GM13977 (cell line): ENCODE data around the gene IFNB1.

Experiments used
- DNase-seq: peaks from one replicate; pipeline ENCODE4 v3.0.0; 2012; ENCODE audit warnings: low spot score
- CTCF ChIP-seq: IDR thresholded peaks from 2 replicates; pipeline ENCODE4 v1.5.1; 2012; ENCODE audit warnings: mild to moderate bottlenecking, control low read depth; ENCODE audit not compliant: insufficient read depth; ENCODE audit errors: extremely low read depth, missing control alignments
- in situ Hi-C: fragments of 300-500 bp; cut with MboI; formaldehyde crosslinking; loops from one replicate; pipeline ENCODE4 v1.12.0; 2022; ENCODE audit warnings: low sequenced_read_pairs, low pct_unique_long_range_greater_than_20kb, mixed read lengths, inconsistent platforms; ENCODE audit not compliant: unreplicated experiment

Gene IFNB1

GRCh38 chr9:21104787-21105186, 27.0 kb upstream of the IFNB1 start:
- no peak for DNase-seq
- in situ Hi-C loops: loop anchor here (10.0 to 25.0 kb wide), 3 partner anchors 217 to 1180 kb away; no protein-coding TSS in a partner anchor

GRCh38 chr9:21102305-21102704, 24.6 kb upstream of the IFNB1 start:
- in situ Hi-C loops: loop anchor here (10.0 to 25.0 kb wide), 3 partner anchors 215 to 1178 kb away; no protein-coding TSS in a partner anchor
- DNase-seq: no peak
- TF ChIP-seq CTCF: no peak

More at GRCh38 chr9:21104787-21105186, 27.0 kb upstream of the IFNB1 start:
- no peak for TF ChIP-seq CTCF

- DNase-seq: no peak
- no peak for TF ChIP-seq CTCF
- in situ Hi-C loops: no loop called here
Measured at GRCh38 chr9:21097817-21098216, 20.1 kb upstream of the IFNB1 start.

GRCh38 chr9:21096901-21097255, 19.1 kb upstream of the IFNB1 start:
- no peak for DNase-seq
- TF ChIP-seq CTCF: no peak
- in situ Hi-C loops: no loop called here

GRCh38 chr9:21096172-21096900, 18.6 kb upstream of the IFNB1 start:
- in situ Hi-C loops: no loop called here
- TF ChIP-seq CTCF: no peak
- DNase-seq: peak; percentile 44

DNA sequence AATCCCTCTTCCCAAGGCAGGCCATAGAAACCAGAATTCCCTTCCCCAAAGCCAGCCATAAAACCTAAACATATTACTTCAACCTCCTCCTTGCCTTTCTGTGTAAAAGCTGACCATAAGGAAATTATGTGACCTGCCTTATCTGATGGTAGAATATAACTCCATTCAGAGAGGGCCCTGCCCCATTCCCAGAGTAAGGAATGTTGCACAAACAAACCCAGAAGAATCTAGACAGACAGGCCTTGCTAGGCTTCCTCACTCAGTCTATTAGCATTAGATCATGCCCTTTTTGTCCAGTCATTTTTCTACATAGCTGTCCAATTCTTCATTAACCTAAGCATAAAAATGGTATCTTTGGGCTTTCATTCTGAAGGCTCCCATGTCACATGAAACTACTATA, 17.8 kb upstream of the IFNB1 start:
- TF ChIP-seq CTCF: no peak
- DNase-seq: no peak
- in situ Hi-C loops: no loop called here
